Activated T-helper 1 cell treated with Interleukin-2 at 50 U/mL for 16 hours (primary cell): ENCODE data around the gene DUS1L.
A peak's percentile ranks its signal among the peaks of the same experiment; 100 is the strongest.

Experiments
- DNase-seq: peaks from one replicate; pipeline ENCODE4 v3.0.0-alpha.2; 2020; ENCODE audit warnings: low read depth

The DUS1L gene

GRCh38 chr17:82023447-82024241, 42.0 kb downstream of the DUS1L start:
- peak; percentile 15 for DNase-seq

DNA sequence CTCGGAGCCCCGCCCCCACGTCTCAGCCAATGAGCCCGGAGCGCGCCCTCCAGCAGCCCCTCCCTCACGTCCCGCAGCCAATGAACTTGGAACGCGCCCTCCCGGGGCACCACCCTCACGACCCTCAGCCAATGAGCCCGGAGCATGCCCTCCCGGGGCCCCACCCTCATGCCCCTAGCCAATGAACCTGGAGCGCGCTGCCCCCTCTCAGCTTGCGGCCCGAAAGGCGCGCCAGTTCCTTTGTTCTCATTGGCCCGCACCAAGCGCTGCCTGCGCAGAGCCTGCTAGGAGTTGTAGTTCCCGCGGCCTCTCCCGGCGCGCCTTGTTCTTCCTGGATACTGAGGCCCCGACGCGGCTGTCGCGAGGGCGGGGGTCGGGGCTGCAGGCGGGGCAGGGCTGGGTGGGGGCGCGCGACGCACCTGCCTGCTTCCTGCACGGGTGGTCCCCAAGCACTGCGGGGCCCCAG, 42.6 kb downstream of the DUS1L start, which contains the start of gene LRRC45:
Gene LRRC45 (plus strand): TSS at position 325 of the 466 bp plus-strand sequence. CDS start 339 bp downstream, outside the sequence.
- DNase-seq = peak; percentile 100

GRCh38 chr17:82022310-82022980, 43.2 kb downstream of the DUS1L start, which contains the start of gene CENPX:
Gene CENPX (minus strand): TSS chr17:82022878. CDS start chr17:82022861, 17 bp downstream.
- DNase-seq = no peak

- DNase-seq = no peak
Observed at GRCh38 chr17:82021900-82022309, 43.7 kb downstream of the DUS1L start.

DNA sequence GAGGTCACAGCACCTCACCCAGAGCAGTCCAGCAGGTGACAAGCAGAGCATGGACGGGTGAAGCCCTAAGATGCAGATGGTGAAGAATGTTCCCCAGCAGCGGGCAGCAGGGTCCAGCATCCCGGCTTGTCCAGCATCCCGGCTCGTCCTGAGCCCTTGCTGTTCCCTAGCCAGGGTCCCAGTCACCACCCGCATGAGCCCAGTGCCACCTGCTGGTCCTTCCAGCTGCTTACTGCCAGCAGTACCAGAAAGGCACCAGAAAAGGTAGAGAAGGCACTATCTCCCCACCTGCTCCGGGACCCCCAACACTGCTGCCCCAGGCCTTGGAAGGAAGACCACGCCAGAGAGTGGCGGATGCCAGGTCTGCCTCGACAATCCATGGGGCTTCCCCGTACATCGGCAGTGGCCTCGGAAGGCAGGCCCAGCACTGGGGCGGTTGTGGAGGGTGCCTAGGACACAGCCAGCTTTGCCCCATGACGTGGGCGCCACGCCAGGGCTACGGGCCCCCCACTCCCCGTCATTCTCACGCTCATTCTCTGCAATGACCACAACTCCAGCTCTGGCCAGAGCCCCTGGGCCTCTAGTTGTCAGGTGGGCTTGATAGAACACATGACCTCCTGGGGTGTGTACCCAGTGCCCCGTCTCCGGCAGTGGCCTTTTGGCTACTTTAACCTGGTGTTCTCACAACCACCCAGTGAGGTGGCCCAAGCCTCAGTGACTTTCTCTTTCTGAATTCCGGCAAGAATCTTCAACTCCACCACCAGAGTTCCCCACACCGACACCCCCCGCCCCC, 44.3 kb downstream of the DUS1L start:
- DNase-seq = peak; percentile 28

DNA sequence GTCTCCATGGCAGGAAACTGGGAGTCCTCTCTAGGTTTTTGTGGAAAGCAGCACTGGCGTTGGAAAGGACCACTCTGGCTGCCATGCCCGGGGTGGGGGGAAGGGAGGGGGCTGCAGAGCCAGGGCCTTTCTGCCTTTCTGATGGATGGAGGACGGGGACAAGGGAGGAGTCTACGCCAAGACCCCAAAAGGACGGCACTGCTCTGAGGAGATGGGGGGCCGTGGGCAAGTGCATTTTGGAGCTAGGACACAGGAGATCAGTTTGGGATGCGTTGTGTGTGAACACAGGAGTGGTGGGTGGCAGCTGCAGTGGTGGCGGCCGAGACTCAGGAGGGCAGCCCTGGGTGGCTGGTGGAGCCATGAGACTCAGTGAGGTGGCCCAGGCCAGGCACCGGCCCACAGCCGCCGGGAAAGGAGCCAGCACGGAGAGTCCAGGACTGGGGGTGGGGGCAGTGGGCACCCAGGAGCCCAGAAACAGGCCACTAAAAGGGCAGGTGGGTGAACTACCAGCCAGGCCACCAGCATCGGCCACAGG, 45.0 kb downstream of the DUS1L start:
- DNase-seq = no peak

DNA sequence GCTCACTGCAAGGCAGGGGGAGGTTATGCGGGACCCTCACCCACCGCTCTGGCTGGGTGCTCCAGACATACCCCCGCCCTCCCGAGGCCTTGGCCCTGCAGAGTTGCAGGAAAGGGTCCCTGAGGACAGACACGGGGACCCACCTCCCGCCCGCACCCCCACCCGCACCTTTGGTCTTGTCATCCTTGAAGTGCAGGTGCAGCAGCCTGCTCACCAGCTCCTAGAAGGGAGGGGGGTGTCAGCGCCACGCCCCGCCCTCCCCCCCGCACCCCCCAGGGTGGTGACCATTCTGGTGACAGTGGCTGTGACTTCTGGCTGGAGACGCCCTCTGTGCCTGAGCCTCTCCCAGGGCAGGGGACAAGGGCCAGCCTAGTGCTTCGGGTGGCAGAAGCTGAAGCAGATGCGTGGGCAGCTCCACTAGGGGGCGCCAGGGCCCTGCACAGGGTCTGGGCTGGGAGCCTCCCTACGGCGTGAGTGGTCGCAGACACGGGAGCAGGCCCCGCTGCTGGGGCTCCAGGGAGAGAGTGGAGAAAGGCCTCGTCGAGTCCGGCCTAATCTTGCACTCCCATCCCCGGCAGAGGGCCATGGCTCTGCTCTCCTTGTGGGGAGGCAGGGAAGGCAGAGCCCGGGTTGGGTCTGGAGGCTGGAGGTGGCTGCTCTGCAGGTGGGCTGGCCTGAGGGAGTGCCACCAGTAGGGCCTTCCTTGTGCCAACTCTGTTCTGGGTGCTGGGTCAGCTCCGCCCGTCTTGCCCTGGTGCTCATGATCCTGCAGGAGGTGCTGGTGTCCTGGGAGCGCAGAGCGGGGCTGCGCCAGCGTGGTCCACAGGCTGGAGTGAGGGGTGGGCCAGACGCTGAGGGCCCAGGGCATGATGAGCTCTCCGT, 45.7 kb downstream of the DUS1L start:
- DNase-seq = peak; percentile 41

DNA sequence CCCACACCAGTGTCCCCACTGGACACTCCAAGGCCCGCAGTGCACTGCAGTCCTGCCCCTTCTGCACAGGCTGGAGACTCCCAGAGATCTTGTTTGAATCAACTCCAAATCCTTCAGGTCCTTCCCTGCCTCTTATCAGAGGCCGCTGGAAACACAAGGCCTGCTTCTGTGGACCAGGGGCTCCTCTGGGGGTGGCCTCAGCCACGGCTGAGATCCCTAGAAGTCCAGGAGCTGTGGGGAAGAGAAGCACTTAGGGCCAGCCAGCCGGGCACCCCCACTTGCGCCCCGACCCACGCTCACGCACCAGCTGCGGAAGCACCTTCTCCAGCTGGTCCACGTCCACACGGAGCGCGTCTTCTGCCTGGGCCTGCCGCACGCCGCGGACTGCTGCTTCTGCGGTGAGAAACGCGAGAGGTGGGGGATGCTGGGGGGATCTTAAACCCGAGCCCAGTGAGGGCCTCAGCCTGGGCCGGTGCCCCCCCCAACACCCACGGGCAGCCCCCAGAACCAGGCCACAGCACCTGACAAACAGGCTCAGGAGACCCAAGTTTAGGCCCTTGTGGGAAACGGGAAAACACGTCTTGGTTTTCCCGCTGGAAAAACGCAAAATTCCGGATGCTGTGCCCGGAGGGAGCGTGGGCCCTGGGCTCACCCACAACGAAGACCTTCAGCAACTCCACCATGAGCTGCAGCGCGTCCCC, 46.5 kb downstream of the DUS1L start:
- no peak for DNase-seq

DNA sequence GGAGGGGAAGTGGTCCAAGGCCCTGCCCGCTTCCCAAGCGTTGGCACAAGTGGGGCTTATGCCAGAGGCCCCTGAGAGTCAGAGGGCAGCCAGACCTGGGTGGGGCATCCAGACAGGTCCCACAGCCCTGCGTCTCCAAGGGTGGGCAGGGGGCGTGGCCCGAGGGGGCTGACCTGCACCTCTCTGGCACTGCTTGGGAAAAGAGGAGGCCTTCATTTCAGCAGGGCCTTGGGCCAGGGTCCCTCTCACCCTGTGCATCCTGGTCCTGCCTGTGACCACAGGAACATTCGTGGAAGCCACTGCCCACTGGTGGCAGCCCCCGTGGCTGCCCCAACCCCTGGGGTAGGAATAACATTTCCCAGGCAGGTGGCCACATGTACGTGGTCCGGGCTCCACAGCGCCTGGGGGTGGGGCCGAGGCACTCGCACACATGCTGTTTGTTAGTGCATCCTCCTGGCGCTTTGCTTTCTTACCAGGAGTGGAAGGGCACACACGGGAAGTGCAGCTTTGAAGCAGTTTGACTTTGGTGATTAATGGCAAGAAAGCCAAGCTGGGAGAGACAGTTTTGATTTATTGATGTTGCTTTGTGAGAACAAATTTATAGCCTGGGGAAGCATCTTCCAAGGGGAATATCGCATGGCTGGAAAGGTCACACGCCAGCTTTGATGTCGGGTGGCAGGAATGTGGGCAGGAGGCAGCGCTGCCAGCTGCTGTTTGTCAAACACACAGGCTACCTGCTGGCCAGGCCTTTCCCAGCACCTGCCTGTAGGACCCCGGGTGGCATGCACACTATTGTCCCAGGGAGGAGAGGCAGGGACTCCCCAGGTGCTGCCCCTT, 47.2 kb downstream of the DUS1L start:
- no peak for DNase-seq

- no peak for DNase-seq
Observed at GRCh38 chr17:82017612-82018151, 47.9 kb downstream of the DUS1L start.

GRCh38 chr17:82016875-82017459, 48.6 kb downstream of the DUS1L start:
- no peak for DNase-seq

DNA sequence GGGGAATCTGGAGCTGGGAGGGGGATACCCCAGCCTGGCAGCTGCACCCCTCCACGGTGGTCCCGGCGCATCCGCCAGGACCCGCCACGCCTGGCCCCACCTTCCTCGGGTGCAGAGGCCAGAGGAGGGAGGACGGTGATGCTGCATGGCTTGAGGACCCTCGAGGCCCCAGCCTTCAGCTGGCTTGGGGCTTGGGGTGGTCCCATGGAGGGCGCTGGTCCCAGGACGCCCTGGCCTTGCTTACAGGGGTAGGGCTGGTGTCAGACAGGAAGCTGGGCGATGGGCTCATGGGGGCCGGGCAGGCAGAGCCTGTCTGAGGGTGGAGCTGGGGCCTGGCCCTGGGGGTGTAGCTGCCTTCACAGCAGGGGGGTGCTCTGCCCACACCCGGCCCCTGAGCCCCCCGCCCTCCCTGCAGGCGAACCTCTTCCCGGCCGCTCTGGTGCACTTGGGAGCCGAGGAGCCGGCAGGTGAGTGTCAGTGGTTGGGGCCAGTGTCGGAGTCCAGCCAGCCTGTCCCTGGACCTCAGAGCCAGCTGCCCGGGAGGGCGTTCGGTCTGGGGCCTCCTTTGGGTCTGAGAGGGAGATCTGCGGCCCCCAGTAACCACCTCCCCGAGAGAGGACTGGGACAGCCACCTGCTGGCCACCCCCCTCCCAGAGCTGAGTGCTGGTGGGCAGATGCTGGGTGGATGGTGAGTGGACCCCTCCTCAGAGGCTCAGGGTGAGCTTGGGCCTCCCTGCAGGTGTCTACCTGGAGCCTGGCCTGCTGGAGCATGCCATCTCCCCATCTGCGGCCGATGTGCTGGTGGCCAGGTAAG, 49.3 kb downstream of the DUS1L start:
- DNase-seq = no peak

GRCh38 chr17:82015311-82015971, 50.2 kb downstream of the DUS1L start:
- no peak for DNase-seq

DNA sequence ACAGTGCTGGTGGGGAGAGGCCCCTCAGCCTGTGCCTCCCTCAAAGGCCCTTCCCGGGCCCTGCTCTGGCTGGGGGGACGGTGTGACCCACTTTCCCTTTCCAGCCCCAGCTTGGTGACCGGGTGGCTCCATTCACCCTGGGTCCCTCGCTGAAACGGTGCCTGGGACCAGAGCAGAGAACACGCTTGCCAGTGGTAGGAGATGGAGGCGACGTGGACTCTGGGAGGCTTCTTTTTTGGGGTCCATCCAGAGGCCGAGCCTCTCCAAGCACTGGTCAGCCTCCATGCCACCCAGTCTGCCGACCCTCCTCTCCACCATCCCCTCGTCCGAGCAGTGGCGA, 50.7 kb downstream of the DUS1L start:
- no peak for DNase-seq

- DNase-seq = no peak
Observed at GRCh38 chr17:82014432-82014831, 51.2 kb downstream of the DUS1L start.

DNA sequence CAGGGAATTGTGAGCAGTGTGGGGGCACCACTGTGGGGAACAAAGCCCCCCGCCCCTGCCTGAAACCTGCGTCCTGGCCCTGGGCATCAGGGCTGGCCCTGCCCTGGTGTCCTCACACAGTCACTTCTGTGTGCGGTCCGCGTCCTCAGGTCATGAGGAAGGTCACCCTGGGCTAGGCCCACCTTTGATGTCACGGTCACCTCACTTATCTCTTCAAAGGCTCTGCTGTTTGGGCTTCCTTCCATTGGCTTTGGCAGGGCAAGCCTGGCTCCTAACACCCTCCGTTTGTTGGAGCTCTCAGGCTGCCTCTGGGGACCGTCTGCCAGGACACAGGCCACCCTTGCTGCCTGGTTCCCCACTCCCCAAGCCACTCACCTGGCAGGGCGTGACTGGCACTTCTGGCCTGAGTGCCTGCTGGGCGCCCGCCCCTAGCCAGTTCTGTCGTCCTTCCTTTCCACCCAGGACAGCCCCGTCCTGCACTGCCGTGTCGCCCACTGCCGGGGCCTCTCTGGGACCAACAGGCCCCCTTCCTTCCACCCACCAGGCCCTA, 51.8 kb downstream of the DUS1L start:
- DNase-seq = no peak

- no peak for DNase-seq
Observed at GRCh38 chr17:82013341-82013740, 52.3 kb downstream of the DUS1L start.
